WTC11 (cell line): ENCODE data around the gene VPS4A. TPM values are rescaled to one million over a fixed set of nuclear protein-coding genes. Genes with fewer than 3 reads are reported as not detected.

ENCODE experiments used
- ATAC-seq: fragments of 200-7000 bp; cut with Tn5 transposase; 2 replicates; pipeline ENCODE4 v1.10.0; 2021; ENCODE audit warnings: mild to moderate bottlenecking, moderate library complexity
- CTCF ChIA-PET: fragments of 300-600 bp; sonication (Branson Sonifier 250); formaldehyde crosslinking; loops from one replicate; lab custom pipeline; 2021; ENCODE audit warnings: antibody characterized with exemption; lab: Charles Lee
- POLR2A ChIA-PET: fragments of 350-600 bp; sonication (Branson Sonifier 250); formaldehyde crosslinking; loops from one replicate; lab custom pipeline; 2021; ENCODE audit warnings: antibody characterized with exemption; lab: Charles Lee
- DNase-seq: peaks from one replicate; pipeline ENCODE4 v3.0.0; 2021; ENCODE audit warnings: low spot score
- H3K27ac Mint-ChIP-seq: 2 replicates; pipeline ENCODE4 v1.8.0; 2021; ENCODE audit warnings: mixed read lengths
- H3K27me3 Mint-ChIP-seq: 2 replicates; pipeline ENCODE4 v1.8.0; 2021; ENCODE audit warnings: low read depth, mild to moderate bottlenecking, moderate library complexity, mixed read lengths
- H3K36me3 Mint-ChIP-seq: 2 replicates; pipeline ENCODE4 v1.8.0; 2021; ENCODE audit warnings: mixed read lengths
- H3K4me1 Mint-ChIP-seq: 2 replicates; pipeline ENCODE4 v1.8.0; 2022; ENCODE audit warnings: mixed read lengths
- H3K4me3 Mint-ChIP-seq: 2 replicates; pipeline ENCODE4 v1.8.0; 2021; ENCODE audit warnings: mild to moderate bottlenecking, moderate library complexity, mixed read lengths
- H3K9me3 Mint-ChIP-seq: 2 replicates; pipeline ENCODE4 v1.8.0; 2021; ENCODE audit warnings: mixed read lengths
- CBFB ChIP-seq: sonication (generic); formaldehyde crosslinking; IDR thresholded peaks from 2 replicates; pipeline ENCODE4 v1.8.1; 2022; ENCODE audit warnings: mild to moderate bottlenecking, low read depth, missing genetic modification reagents
- CREB1 ChIP-seq: sonication (generic); formaldehyde crosslinking; IDR thresholded peaks from 2 replicates; pipeline ENCODE4 v1.8.0; 2023; ENCODE audit warnings: mild to moderate bottlenecking, missing genetic modification reagents
- CREM ChIP-seq: sonication (generic); formaldehyde crosslinking; IDR thresholded peaks from 2 replicates; pipeline ENCODE4 v1.8.1; 2022; ENCODE audit warnings: mild to moderate bottlenecking, missing genetic modification reagents, moderate library complexity
- E2F4 ChIP-seq: sonication (generic); formaldehyde crosslinking; IDR thresholded peaks from 2 replicates; pipeline ENCODE4 v1.8.1; 2022; ENCODE audit warnings: low read depth, mild to moderate bottlenecking, moderate library complexity, missing genetic modification reagents, borderline replicate concordance
- FOXK1 ChIP-seq: sonication (generic); formaldehyde crosslinking; IDR thresholded peaks from 2 replicates; pipeline ENCODE4 v1.8.0; 2022; ENCODE audit warnings: mild to moderate bottlenecking, moderate library complexity, missing genetic modification reagents
- IRF2 ChIP-seq: sonication (generic); formaldehyde crosslinking; IDR thresholded peaks from 2 replicates; pipeline ENCODE4 v1.8.0; 2022; ENCODE audit warnings: low read depth, missing genetic modification reagents, borderline replicate concordance
- MLX ChIP-seq: sonication (generic); formaldehyde crosslinking; IDR thresholded peaks from 2 replicates; pipeline ENCODE4 v1.8.1; 2023; ENCODE audit warnings: mild to moderate bottlenecking, missing genetic modification reagents, moderate library complexity
- MXD4 ChIP-seq: fragments of 250-450 bp; sonication (Bioruptor Pico); IDR thresholded peaks from 2 replicates; pipeline ENCODE4 v1.8.0; 2021; ENCODE audit warnings: mild to moderate bottlenecking, moderate library complexity, borderline replicate concordance
- MYBL2 ChIP-seq: sonication (generic); formaldehyde crosslinking; IDR thresholded peaks from 2 replicates; pipeline ENCODE4 v1.8.1; 2023; ENCODE audit warnings: mild to moderate bottlenecking, moderate library complexity, missing genetic modification reagents
- NR3C1 ChIP-seq: sonication (generic); formaldehyde crosslinking; conservative IDR thresholded peaks from 2 replicates; pipeline ENCODE4 v1.8.1; 2023; ENCODE audit warnings: low read depth, mild to moderate bottlenecking, missing genetic modification reagents
- RORB ChIP-seq: fragments of 250-450 bp; sonication (Bioruptor Pico); IDR thresholded peaks from 2 replicates; pipeline ENCODE4 v1.9.0; 2021; ENCODE audit warnings: mild to moderate bottlenecking
- SOX15 ChIP-seq: fragments of 250-450 bp; sonication (Bioruptor Pico); IDR thresholded peaks from 2 replicates; pipeline ENCODE4 v1.9.0; 2021; ENCODE audit warnings: mild to moderate bottlenecking
- TEAD1 ChIP-seq: sonication (generic); formaldehyde crosslinking; IDR thresholded peaks from 2 replicates; pipeline ENCODE4 v1.8.0; 2022; ENCODE audit warnings: mild to moderate bottlenecking, missing genetic modification reagents
- ZBTB21 ChIP-seq: sonication (generic); formaldehyde crosslinking; IDR thresholded peaks from 2 replicates; pipeline ENCODE4 v1.8.1; 2023; ENCODE audit warnings: mild to moderate bottlenecking, missing genetic modification reagents, borderline replicate concordance
- ZNF138 ChIP-seq: sonication (generic); formaldehyde crosslinking; conservative IDR thresholded peaks from 2 replicates; pipeline ENCODE4 v1.8.1; 2022; ENCODE audit warnings: mild to moderate bottlenecking, moderate library complexity, missing genetic modification reagents
- ZNF219 ChIP-seq: sonication (generic); formaldehyde crosslinking; IDR thresholded peaks from 2 replicates; pipeline ENCODE4 v1.8.0; 2023; ENCODE audit warnings: missing genetic modification reagents, mild to moderate bottlenecking, borderline replicate concordance
- ZNF232 ChIP-seq: sonication (generic); formaldehyde crosslinking; IDR thresholded peaks from 2 replicates; pipeline ENCODE4 v1.8.0; 2022; ENCODE audit warnings: mild to moderate bottlenecking, missing genetic modification reagents
- ZNF317 ChIP-seq: sonication (generic); formaldehyde crosslinking; IDR thresholded peaks from 2 replicates; pipeline ENCODE4 v1.8.1; 2023; ENCODE audit warnings: low read depth, mild to moderate bottlenecking, moderate library complexity, missing genetic modification reagents, borderline replicate concordance
- ZNF423 ChIP-seq: fragments of 250-450 bp; sonication (Bioruptor Pico); IDR thresholded peaks from 2 replicates; pipeline ENCODE4 v2.1.2; 2022; ENCODE audit warnings: mild to moderate bottlenecking, moderate library complexity
- ZNF425 ChIP-seq: fragments of 250-450 bp; sonication (Bioruptor Pico); conservative IDR thresholded peaks from 2 replicates; pipeline ENCODE4 v1.9.0; 2021; ENCODE audit warnings: mild to moderate bottlenecking
- total RNA-seq: library from RNA; stranded (reverse); gene quantifications from 3 replicates; pipeline ENCODE4 v1.2.3, GENCODE V29; 2021
- TF ChIP-seq, protein P1 (sequence below): sonication (generic); formaldehyde crosslinking; IDR thresholded peaks from 2 replicates; pipeline ENCODE4 v1.8.0; 2022; ENCODE audit warnings: mild to moderate bottlenecking, missing genetic modification reagents
- TF ChIP-seq, protein P2 (sequence below): fragments of 250-450 bp; sonication (Bioruptor Pico); IDR thresholded peaks from 2 replicates; pipeline ENCODE4 v1.9.0; 2021; ENCODE audit warnings: mild to moderate bottlenecking, borderline replicate concordance
- TF ChIP-seq, protein P3 (sequence below): sonication (generic); formaldehyde crosslinking; conservative IDR thresholded peaks from 2 replicates; pipeline ENCODE4 v1.8.1; 2023; ENCODE audit warnings: mild to moderate bottlenecking, low read depth, missing genetic modification reagents, moderate library complexity
- TF ChIP-seq, protein P4 (sequence below): sonication (generic); formaldehyde crosslinking; IDR thresholded peaks from 2 replicates; pipeline ENCODE4 v1.8.1; 2023; ENCODE audit warnings: mild to moderate bottlenecking, missing genetic modification reagents

The VPS4A gene
- total RNA-seq, 1 experiment from 2014 or later, result 28.3 TPM

GRCh38 chr16:69320740-69321073, 9.6 kb downstream of the VPS4A start:
- DNase-seq, result no peak
- CTCF ChIA-PET, result no interaction called here
- POLR2A ChIA-PET, result no interaction called here
- H3K4me1 Mint-ChIP-seq, result no peaks in the 10 kb centered on the region
- ATAC-seq, result no peak
- TF ChIP-seq, protein P1, sequence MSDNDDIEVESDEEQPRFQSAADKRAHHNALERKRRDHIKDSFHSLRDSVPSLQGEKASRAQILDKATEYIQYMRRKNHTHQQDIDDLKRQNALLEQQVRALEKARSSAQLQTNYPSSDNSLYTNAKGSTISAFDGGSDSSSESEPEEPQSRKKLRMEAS (CRISPR knock-in tag), result no peak
- no peak for TF ChIP-seq ZBTB21 (CRISPR knock-in tag)
- TF ChIP-seq, protein P2, sequence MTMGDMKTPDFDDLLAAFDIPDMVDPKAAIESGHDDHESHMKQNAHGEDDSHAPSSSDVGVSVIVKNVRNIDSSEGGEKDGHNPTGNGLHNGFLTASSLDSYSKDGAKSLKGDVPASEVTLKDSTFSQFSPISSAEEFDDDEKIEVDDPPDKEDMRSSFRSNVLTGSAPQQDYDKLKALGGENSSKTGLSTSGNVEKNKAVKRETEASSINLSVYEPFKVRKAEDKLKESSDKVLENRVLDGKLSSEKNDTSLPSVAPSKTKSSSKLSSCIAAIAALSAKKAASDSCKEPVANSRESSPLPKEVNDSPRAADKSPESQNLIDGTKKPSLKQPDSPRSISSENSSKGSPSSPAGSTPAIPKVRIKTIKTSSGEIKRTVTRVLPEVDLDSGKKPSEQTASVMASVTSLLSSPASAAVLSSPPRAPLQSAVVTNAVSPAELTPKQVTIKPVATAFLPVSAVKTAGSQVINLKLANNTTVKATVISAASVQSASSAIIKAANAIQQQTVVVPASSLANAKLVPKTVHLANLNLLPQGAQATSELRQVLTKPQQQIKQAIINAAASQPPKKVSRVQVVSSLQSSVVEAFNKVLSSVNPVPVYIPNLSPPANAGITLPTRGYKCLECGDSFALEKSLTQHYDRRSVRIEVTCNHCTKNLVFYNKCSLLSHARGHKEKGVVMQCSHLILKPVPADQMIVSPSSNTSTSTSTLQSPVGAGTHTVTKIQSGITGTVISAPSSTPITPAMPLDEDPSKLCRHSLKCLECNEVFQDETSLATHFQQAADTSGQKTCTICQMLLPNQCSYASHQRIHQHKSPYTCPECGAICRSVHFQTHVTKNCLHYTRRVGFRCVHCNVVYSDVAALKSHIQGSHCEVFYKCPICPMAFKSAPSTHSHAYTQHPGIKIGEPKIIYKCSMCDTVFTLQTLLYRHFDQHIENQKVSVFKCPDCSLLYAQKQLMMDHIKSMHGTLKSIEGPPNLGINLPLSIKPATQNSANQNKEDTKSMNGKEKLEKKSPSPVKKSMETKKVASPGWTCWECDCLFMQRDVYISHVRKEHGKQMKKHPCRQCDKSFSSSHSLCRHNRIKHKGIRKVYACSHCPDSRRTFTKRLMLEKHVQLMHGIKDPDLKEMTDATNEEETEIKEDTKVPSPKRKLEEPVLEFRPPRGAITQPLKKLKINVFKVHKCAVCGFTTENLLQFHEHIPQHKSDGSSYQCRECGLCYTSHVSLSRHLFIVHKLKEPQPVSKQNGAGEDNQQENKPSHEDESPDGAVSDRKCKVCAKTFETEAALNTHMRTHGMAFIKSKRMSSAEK, result no peak
- no peak for TF ChIP-seq ZNF317 (CRISPR knock-in tag)
- no peak for TF ChIP-seq ZNF219 (CRISPR knock-in tag)
- TF ChIP-seq, protein P3, sequence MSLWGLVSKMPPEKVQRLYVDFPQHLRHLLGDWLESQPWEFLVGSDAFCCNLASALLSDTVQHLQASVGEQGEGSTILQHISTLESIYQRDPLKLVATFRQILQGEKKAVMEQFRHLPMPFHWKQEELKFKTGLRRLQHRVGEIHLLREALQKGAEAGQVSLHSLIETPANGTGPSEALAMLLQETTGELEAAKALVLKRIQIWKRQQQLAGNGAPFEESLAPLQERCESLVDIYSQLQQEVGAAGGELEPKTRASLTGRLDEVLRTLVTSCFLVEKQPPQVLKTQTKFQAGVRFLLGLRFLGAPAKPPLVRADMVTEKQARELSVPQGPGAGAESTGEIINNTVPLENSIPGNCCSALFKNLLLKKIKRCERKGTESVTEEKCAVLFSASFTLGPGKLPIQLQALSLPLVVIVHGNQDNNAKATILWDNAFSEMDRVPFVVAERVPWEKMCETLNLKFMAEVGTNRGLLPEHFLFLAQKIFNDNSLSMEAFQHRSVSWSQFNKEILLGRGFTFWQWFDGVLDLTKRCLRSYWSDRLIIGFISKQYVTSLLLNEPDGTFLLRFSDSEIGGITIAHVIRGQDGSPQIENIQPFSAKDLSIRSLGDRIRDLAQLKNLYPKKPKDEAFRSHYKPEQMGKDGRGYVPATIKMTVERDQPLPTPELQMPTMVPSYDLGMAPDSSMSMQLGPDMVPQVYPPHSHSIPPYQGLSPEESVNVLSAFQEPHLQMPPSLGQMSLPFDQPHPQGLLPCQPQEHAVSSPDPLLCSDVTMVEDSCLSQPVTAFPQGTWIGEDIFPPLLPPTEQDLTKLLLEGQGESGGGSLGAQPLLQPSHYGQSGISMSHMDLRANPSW (CRISPR knock-in tag), result no peak
- peaks cover 71% of the 10 kb centered on the region for H3K36me3 Mint-ChIP-seq
- no peak overlapping the region; the same call in 1 of the 2 replicates for H3K27ac Mint-ChIP-seq
- no peaks in the 10 kb centered on the region for H3K9me3 Mint-ChIP-seq
- H3K4me3 Mint-ChIP-seq, result no peak overlapping the region
- H3K27me3 Mint-ChIP-seq, result no peaks in the 10 kb centered on the region

DNA sequence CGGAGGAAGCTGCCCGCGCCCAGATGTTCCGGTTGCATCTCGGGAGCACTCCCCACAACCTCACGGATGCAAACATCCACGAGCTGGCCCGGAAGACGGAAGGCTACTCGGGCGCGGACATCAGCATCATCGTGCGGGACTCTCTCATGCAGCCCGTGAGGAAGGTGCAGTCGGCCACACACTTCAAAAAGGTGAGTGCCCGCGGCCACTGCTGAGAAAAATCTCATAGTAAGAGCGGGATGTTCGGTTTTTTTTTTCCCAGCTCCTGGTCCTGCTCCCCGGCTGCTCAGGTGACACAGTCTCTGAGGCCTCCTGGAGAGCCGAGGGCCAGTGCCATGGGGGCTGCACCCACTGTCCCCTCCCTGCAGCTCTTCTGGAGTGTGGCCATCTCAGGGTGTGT, 9.9 kb downstream of the VPS4A start:
- TF ChIP-seq ZNF423, result no peak
- TF ChIP-seq ZNF232 (CRISPR knock-in tag), result no peak
- no peak for TF ChIP-seq TEAD1 (CRISPR knock-in tag)
- TF ChIP-seq ZNF138 (CRISPR knock-in tag), result no peak
- no peak for TF ChIP-seq RORB
- TF ChIP-seq ZNF317 (CRISPR knock-in tag), result no peak
- no peak for TF ChIP-seq MYBL2 (CRISPR knock-in tag)
- TF ChIP-seq E2F4 (CRISPR knock-in tag), result no peak
- TF ChIP-seq IRF2 (CRISPR knock-in tag), result no peak
- TF ChIP-seq SOX15 (CRISPR knock-in tag), result no peak
- no peak for TF ChIP-seq CREM (CRISPR knock-in tag)
- no peak for TF ChIP-seq CBFB (CRISPR knock-in tag)
- TF ChIP-seq ZNF425 (CRISPR knock-in tag), result no peak
- TF ChIP-seq MLX (CRISPR knock-in tag), result no peak
- TF ChIP-seq, protein P4, sequence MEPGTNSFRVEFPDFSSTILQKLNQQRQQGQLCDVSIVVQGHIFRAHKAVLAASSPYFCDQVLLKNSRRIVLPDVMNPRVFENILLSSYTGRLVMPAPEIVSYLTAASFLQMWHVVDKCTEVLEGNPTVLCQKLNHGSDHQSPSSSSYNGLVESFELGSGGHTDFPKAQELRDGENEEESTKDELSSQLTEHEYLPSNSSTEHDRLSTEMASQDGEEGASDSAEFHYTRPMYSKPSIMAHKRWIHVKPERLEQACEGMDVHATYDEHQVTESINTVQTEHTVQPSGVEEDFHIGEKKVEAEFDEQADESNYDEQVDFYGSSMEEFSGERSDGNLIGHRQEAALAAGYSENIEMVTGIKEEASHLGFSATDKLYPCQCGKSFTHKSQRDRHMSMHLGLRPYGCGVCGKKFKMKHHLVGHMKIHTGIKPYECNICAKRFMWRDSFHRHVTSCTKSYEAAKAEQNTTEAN, result no peak
- no peak for TF ChIP-seq NR3C1 (CRISPR knock-in tag)
- TF ChIP-seq CREB1 (CRISPR knock-in tag), result no peak
- TF ChIP-seq MXD4 (CRISPR knock-in tag), result no peak
- TF ChIP-seq FOXK1 (CRISPR knock-in tag), result no peak
- Mint-ChIP-seq H3K4me3 (no peak overlapping the region), H3K27ac (peak overlapping the region; percentile 88; the same call in 1 of the 2 replicates), H3K27me3 (no peaks in the 10 kb centered on the region), H3K36me3 (peaks cover 71% of the 10 kb centered on the region), H3K4me1 (no peaks in the 10 kb centered on the region), H3K9me3 (no peaks in the 10 kb centered on the region)
- DNase-seq (no peak), ATAC-seq (no peak)
- ChIA-PET CTCF (no interaction called here), POLR2A (no interaction called here)
